GM21390 (cell line): ENCODE data around the gene PCCA.
"Not testable (repeated sequence)": the region's sequence is repeated elsewhere in the genome, so short reads cannot be mapped to it uniquely, and the experiment has no call there.

Source experiments
- ATAC-seq: cut with Tn5 transposase; IDR thresholded peaks from one replicate; pipeline ENCODE4 v1.9.1; 2021; ENCODE audit not compliant: unreplicated experiment

Gene PCCA

GRCh38 chr13:100139817-100140216 is 50.9 kb downstream of the PCCA start:
- no peak for ATAC-seq

DNA sequence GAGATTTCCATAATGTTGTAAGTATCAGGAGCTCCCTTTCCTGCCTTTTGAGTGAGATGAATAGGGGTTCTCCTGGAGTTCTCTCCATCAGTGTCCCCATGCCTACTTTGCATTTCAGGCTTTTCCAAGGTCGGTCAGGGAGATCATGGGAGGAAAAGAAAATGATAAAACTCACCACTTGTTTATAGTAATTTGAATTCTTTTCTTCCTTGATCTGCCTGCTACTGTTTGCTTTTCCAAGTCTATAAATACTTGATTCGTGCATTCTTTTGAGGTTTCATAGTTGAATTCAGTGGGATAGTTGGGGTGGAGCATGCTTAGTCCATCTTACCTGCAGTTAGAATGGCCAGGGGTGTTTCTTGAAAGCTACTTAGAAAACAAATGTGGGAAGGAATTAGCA is 51.5 kb downstream of the PCCA start:
- no peak for ATAC-seq

DNA sequence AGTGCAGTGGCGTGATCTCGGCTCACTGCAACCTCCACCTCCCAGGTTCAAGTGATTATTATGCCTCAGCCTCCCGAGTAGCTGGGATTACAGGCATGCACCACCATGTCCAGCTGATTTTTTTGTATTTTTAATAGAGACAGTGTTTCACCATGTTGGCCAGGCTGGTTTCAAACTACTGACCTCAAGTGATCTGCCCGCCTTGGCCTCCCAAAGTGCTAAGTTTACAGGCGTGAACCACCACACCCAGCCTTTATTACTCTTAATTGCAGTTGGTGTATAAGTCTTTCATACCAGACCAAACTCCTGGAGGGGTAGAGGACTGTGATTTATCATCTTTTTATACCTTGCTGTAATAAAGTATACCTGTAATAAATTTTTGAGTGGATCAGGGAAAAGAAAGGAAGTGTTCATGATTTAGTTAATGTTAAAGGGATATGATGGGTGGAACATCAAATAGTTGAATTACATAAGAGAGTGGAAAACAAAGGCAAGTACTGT is 52.6 kb downstream of the PCCA start:
- not testable (repeated sequence) for ATAC-seq

DNA sequence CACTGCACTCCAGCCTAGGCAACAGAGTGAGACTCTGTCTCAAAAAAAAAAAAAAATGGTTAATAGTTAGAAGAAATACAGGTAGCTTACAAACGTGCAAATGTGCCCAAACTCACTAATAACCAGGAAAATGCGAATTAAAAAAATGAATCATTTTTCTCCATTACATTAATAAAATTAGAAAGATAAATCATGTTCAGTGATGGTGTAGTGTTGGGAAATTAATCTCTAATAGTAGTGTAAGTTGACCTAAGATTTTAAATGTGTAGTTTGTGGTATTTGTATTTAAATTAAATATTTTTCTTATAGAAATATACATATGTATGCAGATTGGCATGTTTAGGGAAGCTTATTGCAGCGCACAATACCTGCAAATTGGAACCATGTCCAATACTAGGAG is 57.6 kb downstream of the PCCA start:
- no peak for ATAC-seq

GRCh38 chr13:100147825-100148224 is 58.9 kb downstream of the PCCA start:
- ATAC-seq, result no peak

DNA sequence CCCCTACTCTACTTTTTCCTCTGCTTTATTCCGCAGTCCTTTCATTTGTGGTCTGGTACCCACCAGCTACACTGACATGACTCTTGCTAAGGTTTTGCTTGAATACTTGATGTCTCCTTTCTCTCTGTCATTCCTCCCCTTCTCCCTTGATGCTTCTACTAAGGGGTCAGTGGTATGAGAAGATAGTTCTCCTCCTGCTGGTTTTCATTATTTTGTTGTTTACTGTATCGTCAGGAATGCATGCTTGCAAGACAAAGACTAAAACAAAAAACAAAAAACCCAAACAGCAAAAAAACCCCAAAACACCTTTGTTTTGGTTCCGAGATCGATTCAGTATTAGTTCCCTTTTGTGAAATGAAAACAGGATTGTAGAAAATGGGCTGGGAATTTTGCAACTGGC is 59.5 kb downstream of the PCCA start:
- no peak for ATAC-seq

GRCh38 chr13:100149389-100149788 is 60.5 kb downstream of the PCCA start:
- ATAC-seq, result no peak

GRCh38 chr13:100150711-100151110 is 61.8 kb downstream of the PCCA start:
- ATAC-seq, result not testable (repeated sequence)

DNA sequence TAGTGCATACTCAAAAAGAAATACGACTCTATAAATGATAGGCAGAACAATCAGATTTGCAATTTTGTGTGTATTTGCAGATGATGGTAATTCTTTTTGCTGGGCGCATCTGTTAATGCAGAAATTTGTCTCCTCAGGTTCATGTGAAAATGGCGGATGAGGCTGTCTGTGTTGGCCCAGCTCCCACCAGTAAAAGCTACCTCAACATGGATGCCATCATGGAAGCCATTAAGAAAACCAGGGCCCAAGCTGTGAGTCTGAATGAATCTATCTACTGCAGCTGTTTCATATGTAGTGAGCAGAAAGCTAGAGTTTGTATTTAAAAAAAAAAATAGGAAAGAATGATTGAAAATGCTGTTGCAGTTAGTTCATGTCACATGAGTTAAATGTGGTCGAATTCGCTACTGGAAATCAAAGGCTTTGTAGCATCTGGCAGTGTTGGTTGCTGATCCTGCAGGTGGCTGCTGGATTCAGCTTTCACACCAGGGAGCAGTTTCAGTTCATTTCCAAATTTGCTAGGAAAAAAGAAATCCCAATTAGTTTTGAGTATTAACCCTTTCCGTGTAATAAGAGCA is 66.0 kb downstream of the PCCA start:
- ATAC-seq, result no peak

DNA sequence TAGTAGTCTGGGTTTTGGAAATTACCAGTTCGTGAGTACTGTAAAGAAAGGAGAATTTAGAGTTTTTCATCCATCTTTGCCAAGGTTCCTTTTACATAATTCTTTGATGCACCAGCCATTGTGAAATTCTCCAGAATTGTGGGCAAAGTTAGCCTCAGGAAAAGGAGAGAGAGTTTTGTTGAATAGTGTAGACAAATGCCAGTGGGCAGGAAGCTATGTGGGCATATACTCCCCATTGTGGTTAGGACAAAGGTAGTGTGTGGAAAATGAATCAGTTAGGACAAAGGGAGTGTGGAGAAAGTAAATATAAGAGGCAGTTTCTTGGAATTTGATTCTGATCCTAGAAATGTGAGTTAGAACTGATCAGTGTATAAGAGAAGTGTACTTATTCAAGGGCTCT is 67.9 kb downstream of the PCCA start:
- ATAC-seq, result no peak

GRCh38 chr13:100158569-100158968 is 69.7 kb downstream of the PCCA start:
- ATAC-seq, result no peak

GRCh38 chr13:100159584-100159983 is 70.7 kb downstream of the PCCA start:
- ATAC-seq, result no peak

DNA sequence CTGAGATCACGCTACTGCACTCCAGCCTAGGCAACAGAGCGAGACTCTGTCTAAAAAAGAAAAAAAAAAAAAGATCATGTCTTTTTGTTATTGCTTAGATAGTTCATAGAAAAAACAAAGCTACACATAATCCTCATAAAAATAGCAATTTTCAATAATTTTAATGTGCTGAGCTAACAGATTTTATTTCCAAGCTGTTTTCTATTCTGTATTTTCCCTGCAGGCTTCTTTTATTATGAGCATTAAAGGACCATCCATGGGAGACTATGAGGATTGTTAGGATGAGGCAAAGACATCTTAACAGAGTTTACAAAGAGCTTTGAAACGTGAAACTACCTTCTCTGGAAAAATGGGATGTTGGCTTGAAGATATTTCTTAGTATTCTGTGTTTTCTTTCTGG is 71.6 kb downstream of the PCCA start:
- ATAC-seq, result no peak

DNA sequence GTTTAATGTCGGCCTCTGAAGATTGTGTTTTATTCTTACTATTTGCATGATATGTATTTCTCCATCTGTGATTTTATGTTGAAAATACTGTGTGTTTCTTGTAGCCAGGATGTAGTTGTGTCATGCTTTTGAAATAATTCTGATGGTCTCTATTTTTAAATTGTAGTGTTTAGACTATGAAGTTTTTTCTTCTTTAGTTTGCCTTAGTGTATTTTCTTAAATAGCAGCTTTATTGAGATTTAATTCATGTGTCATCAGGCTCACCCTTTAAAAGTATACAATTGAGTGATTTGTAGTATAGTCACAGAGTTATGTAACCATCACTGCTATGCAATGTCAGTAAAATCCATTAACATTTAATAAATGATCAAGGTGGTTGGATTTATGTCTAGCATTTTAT is 74.5 kb downstream of the PCCA start:
- ATAC-seq, result no peak

- ATAC-seq, result no peak
Measured at GRCh38 chr13:100173203-100173602, 84.3 kb downstream of the PCCA start.

GRCh38 chr13:100174455-100174854 is 85.6 kb downstream of the PCCA start:
- ATAC-seq, result not testable (repeated sequence)

- ATAC-seq, result no peak
Measured at GRCh38 chr13:100175078-100175802, 86.3 kb downstream of the PCCA start.

GRCh38 chr13:100175803-100176182 is 86.9 kb downstream of the PCCA start:
- ATAC-seq, result no peak

DNA sequence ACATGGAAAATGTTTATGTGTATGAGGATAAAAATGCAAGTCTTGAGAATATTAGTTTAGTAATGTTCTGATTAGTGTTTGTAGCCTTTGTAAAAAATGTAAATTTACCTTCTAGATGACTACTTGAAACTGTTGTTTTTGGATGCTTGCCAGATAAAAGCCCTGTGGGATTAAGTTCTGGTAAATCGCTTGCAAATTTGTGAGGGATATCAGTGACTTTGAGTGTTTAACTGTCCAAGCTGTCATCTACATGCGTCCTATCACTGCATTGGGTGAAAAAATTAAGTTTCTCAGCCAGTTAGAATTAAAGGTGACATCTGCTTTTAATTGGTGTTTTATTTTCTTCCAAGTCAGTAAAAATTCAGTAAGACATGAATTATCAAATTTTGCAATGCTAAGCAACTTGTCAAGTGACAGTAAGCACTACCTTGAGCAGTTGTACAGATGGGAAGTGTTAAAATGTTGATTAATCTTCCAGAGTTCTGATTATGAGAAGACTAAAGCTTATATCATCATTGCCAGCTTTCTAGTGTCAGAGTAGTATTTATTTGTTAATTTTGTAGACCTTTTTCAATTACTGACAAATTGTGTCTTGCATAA is 88.0 kb downstream of the PCCA start:
- ATAC-seq, result no peak

DNA sequence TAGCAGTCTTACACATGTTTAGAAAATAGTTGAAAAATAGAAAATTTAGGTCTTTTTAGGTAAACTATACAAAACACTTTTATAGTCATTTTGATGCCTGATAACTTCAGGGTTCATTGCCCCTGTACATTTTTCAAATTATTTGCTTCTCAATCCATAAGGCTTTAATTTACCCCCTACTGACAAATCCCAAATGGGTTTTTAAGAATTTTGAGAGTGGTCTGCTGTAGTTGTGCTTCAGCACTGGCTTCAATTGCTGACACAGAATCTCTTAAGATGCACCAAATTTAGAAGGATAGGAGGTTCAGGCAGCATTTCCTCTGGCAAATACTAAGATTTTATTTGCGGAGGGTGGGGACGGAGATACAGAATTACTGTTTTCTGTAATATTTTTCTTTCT is 89.4 kb downstream of the PCCA start:
- no peak for ATAC-seq

DNA sequence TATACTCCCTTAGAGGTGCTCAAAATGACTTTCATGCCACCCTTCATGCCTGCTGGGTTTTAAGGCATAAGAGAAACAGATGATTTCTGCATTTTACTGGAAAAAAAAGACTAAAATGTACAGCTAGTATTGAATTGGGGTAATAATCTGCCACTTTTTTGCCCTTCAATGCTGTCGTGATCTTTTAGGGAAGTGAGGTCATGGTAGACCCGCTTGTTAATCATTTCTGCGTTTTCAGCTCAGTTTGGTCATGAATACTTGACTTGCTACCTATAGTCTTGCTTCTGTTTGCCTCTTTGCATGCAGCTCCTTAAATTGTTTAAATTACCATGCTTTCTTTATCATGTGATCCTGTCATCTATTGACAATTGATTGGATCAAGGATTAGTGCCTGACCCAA is 90.4 kb downstream of the PCCA start:
- ATAC-seq, result no peak

GRCh38 chr13:100182900-100183490 is 94.1 kb downstream of the PCCA start:
- ATAC-seq, result no peak
